Esophagus squamous epithelium (tissue), 4 donors: Measurements from ENCODE around the gene EXOC7.

Experiments used
- CTCF ChIP-seq, 6 experiments: fragments of 450-650 bp in 4 of 6; fragments of 200-600 bp in 2 of 6; sonication (generic) in 2 of 6; IDR thresholded peaks; one replicate each; pipeline ENCODE4 v1.5.1; 2016 to 2019; ENCODE audit warnings: antibody characterized with exemption in 6 of 6, mild to moderate bottlenecking in 4 of 6, moderate library complexity in 4 of 6
- POLR2A ChIP-seq, 4 donors: fragments of 450-650 bp; IDR thresholded peaks; one replicate each; pipeline ENCODE4 v1.6.1; 2017; ENCODE audit warnings: antibody characterized with exemption in 4 of 4, mild to moderate bottlenecking in 4 of 4, moderate library complexity in 3 of 4

GRCh38 chr17:76065775-76066174 lies 37.8 kb downstream of the EXOC7 start:
- TF ChIP-seq CTCF (IDR thresholded peaks at IDR 0.05), result no peak
- TF ChIP-seq POLR2A (IDR thresholded peaks at IDR 0.05), result no peak
